K562 (cell line): ENCODE results near the gene ZNHIT1. TPM values are rescaled to one million over a fixed set of nuclear protein-coding genes. Genes with fewer than 3 reads are reported as not detected.
A peak's percentile ranks its signal among the peaks of the same experiment; 100 is the strongest.
"Not testable (repeated sequence)": the region's sequence is repeated elsewhere in the genome, so short reads cannot be mapped to it uniquely, and the experiment has no call there.

Experiments used
- CBFA2T2 ChIP-seq: fragments of 450-650 bp; conservative IDR thresholded peaks from 2 replicates; pipeline ENCODE4 v1.6.1; 2017; ENCODE audit warnings: mild to moderate bottlenecking
- CBFA2T3 ChIP-seq: fragments of 450-650 bp; IDR thresholded peaks from 2 replicates; pipeline ENCODE4 v1.6.1; 2017
- MYC ChIP-seq, 2 experiments: fragments of 250-450 bp in 1 of 2; sonication (Bioruptor Pico) in 1 of 2; IDR thresholded peaks; 2 replicates each; pipeline versions ENCODE4 v1.5.1 to v1.6.1; 2012 to 2021; ENCODE audit warnings: low read depth in 2 of 2, borderline replicate concordance in 1 of 2, improper control_type of control experiment in 1 of 2, low read length in 1 of 2, mild to moderate bottlenecking in 1 of 2, moderate library complexity in 1 of 2
- TOE1 ChIP-seq, 2 experiments: fragments of 450-650 bp in 1 of 2; sonication (generic) in 1 of 2; formaldehyde crosslinking in 1 of 2; IDR thresholded peaks; 2 replicates each; pipeline versions ENCODE4 v1.7.1 to v1.8.0; 2016 to 2022; ENCODE audit warnings: borderline replicate concordance in 2 of 2, mild to moderate bottlenecking in 2 of 2, antibody characterized with exemption in 1 of 2, inconsistent platforms in 1 of 2, low read depth in 1 of 2, missing genetic modification reagents in 1 of 2, moderate library complexity in 1 of 2
- polyA plus RNA-seq, 8 experiments: library from polyadenylated mRNA; depleted of rRNA in 4 of 8; stranded (reverse) in 5 of 8; unstranded in 3 of 8; fragments of >200 nt; fragmentation: Nextera tagmentation in 2 of 8; fragmentation: Illumina TruSeq in 1 of 8; extraction: Ambion mirVana in 2 of 8; extraction: Trizol in 1 of 8; gene quantifications; 2 replicates each; pipeline versions ENCODE4 v1.2.1 to v1.2.3, GENCODE V29; 2011 to 2014; ENCODE audit warnings: inconsistent platforms in 1 of 8, missing spikeins in 1 of 8
- total RNA-seq, 7 experiments: library from RNA; depleted of rRNA in 6 of 7; stranded (reverse); fragments of >200 nt in 6 of 7; fragmentation: Illumina TruSeq in 2 of 7; extraction: Trizol in 2 of 7; gene quantifications; 2 replicates each; pipeline versions ENCODE4 v1.2.1 to v1.2.3, GENCODE V29; 2011 to 2021; ENCODE audit warnings: low replicate concordance in 1 of 7
- TF ChIP-seq, protein P1 (sequence below): fragments of 450-650 bp; IDR thresholded peaks from 2 replicates; pipeline ENCODE4 v1.6.1; 2016; ENCODE audit warnings: mild to moderate bottlenecking, moderate library complexity
- TF ChIP-seq, protein P2 (sequence below), 2 experiments: fragments of 450-650 bp; conservative IDR thresholded peaks; 2 replicates each; pipeline ENCODE4 v1.6.1; 2017; ENCODE audit warnings: mild to moderate bottlenecking in 2 of 2, moderate library complexity in 2 of 2
- TF ChIP-seq, protein P3 (sequence below): sonication (generic); formaldehyde crosslinking; IDR thresholded peaks from 2 replicates; pipeline ENCODE4 v1.5.0; 2020; ENCODE audit warnings: missing genetic modification reagents

The ZNHIT1 gene
- total and polyA plus RNA-seq, 9 of the 15 experiments (the other 6 are each of a cell fraction or from before 2014, with no cell fraction given), result 6.4 to 162 (median 70.1) TPM

DNA sequence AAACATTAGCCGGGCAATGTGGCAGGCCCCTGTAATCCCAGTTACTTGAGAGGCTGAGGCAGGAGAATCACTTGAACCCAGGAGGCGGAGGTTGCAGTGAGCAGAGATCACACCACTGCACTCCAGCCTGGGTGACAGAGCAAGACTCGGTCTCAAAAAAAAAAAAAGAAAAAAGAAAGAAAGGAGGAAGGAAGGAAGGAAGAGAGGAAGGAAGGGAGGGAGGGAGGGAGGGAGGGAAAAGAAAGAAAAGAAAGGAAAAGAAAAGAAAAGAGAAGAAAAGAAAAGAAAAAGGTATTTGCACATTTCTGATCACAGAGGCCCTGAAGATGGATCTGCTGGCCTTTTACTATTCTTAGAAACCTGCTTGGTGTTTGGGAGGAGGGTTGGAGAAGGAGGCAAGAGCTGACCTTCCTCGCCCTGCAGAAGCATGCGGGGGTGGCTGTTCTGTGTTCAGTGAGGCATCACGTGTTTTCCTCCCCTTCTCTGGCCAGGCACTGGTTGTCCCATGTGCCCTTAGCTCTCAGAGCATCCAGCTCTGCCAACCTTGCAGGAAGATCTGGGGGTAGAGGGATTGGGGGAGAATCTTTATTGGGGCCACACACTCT is 46.2 kb downstream of the ZNHIT1 start (continued):
- TF ChIP-seq, protein P1, sequence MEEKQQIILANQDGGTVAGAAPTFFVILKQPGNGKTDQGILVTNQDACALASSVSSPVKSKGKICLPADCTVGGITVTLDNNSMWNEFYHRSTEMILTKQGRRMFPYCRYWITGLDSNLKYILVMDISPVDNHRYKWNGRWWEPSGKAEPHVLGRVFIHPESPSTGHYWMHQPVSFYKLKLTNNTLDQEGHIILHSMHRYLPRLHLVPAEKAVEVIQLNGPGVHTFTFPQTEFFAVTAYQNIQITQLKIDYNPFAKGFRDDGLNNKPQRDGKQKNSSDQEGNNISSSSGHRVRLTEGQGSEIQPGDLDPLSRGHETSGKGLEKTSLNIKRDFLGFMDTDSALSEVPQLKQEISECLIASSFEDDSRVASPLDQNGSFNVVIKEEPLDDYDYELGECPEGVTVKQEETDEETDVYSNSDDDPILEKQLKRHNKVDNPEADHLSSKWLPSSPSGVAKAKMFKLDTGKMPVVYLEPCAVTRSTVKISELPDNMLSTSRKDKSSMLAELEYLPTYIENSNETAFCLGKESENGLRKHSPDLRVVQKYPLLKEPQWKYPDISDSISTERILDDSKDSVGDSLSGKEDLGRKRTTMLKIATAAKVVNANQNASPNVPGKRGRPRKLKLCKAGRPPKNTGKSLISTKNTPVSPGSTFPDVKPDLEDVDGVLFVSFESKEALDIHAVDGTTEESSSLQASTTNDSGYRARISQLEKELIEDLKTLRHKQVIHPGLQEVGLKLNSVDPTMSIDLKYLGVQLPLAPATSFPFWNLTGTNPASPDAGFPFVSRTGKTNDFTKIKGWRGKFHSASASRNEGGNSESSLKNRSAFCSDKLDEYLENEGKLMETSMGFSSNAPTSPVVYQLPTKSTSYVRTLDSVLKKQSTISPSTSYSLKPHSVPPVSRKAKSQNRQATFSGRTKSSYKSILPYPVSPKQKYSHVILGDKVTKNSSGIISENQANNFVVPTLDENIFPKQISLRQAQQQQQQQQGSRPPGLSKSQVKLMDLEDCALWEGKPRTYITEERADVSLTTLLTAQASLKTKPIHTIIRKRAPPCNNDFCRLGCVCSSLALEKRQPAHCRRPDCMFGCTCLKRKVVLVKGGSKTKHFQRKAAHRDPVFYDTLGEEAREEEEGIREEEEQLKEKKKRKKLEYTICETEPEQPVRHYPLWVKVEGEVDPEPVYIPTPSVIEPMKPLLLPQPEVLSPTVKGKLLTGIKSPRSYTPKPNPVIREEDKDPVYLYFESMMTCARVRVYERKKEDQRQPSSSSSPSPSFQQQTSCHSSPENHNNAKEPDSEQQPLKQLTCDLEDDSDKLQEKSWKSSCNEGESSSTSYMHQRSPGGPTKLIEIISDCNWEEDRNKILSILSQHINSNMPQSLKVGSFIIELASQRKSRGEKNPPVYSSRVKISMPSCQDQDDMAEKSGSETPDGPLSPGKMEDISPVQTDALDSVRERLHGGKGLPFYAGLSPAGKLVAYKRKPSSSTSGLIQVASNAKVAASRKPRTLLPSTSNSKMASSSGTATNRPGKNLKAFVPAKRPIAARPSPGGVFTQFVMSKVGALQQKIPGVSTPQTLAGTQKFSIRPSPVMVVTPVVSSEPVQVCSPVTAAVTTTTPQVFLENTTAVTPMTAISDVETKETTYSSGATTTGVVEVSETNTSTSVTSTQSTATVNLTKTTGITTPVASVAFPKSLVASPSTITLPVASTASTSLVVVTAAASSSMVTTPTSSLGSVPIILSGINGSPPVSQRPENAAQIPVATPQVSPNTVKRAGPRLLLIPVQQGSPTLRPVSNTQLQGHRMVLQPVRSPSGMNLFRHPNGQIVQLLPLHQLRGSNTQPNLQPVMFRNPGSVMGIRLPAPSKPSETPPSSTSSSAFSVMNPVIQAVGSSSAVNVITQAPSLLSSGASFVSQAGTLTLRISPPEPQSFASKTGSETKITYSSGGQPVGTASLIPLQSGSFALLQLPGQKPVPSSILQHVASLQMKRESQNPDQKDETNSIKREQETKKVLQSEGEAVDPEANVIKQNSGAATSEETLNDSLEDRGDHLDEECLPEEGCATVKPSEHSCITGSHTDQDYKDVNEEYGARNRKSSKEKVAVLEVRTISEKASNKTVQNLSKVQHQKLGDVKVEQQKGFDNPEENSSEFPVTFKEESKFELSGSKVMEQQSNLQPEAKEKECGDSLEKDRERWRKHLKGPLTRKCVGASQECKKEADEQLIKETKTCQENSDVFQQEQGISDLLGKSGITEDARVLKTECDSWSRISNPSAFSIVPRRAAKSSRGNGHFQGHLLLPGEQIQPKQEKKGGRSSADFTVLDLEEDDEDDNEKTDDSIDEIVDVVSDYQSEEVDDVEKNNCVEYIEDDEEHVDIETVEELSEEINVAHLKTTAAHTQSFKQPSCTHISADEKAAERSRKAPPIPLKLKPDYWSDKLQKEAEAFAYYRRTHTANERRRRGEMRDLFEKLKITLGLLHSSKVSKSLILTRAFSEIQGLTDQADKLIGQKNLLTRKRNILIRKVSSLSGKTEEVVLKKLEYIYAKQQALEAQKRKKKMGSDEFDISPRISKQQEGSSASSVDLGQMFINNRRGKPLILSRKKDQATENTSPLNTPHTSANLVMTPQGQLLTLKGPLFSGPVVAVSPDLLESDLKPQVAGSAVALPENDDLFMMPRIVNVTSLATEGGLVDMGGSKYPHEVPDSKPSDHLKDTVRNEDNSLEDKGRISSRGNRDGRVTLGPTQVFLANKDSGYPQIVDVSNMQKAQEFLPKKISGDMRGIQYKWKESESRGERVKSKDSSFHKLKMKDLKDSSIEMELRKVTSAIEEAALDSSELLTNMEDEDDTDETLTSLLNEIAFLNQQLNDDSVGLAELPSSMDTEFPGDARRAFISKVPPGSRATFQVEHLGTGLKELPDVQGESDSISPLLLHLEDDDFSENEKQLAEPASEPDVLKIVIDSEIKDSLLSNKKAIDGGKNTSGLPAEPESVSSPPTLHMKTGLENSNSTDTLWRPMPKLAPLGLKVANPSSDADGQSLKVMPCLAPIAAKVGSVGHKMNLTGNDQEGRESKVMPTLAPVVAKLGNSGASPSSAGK, result peak; percentile 72
- TF ChIP-seq, protein P2, sequence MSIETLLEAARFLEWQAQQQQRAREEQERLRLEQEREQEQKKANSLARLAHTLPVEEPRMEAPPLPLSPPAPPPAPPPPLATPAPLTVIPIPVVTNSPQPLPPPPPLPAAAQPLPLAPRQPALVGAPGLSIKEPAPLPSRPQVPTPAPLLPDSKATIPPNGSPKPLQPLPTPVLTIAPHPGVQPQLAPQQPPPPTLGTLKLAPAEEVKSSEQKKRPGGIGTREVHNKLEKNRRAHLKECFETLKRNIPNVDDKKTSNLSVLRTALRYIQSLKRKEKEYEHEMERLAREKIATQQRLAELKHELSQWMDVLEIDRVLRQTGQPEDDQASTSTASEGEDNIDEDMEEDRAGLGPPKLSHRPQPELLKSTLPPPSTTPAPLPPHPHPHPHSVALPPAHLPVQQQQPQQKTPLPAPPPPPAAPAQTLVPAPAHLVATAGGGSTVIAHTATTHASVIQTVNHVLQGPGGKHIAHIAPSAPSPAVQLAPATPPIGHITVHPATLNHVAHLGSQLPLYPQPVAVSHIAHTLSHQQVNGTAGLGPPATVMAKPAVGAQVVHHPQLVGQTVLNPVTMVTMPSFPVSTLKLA (conservative IDR thresholded peaks at IDR 0.05), result 0 out of 4 replicates have a peak, but pooled peaks have one; percentile 19 to 33
- 0 out of 2 replicates have a peak, but pooled peaks have one; percentile 9 for TF ChIP-seq CBFA2T3
- peak; percentile 54; the same call in 1 of the 2 replicates for TF ChIP-seq MYC (IDR thresholded peaks at IDR 0.05; ENCODE audit: low read depth, low read length)
- not testable (repeated sequence) for TF ChIP-seq MYC, TOE1 (CRISPR knock-in tag; IDR thresholded peaks at IDR 0.05; ENCODE audit: borderline replicate concordance, low read depth)
- 0 out of 2 replicates have a peak, but pooled peaks have one; percentile 8 for TF ChIP-seq CBFA2T2
- peak; percentile 61; the same call in 1 of the 2 replicates for TF ChIP-seq TOE1 (IDR thresholded peaks at IDR 0.05; ENCODE audit: borderline replicate concordance)
- TF ChIP-seq, protein P3, sequence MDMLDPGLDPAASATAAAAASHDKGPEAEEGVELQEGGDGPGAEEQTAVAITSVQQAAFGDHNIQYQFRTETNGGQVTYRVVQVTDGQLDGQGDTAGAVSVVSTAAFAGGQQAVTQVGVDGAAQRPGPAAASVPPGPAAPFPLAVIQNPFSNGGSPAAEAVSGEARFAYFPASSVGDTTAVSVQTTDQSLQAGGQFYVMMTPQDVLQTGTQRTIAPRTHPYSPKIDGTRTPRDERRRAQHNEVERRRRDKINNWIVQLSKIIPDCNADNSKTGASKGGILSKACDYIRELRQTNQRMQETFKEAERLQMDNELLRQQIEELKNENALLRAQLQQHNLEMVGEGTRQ (CRISPR knock-in tag), result peak; percentile 80
